Activated T-cell treated with anti-CD3 and anti-CD28 coated beads, Interleukin-2, amount 50 U/mL, for 1 hour (primary cell): ENCODE results near the gene XYLB.

Source experiments
- DNase-seq: peaks from one replicate; pipeline ENCODE4 v3.0.0-alpha.2; 2020

Gene XYLB

DNA sequence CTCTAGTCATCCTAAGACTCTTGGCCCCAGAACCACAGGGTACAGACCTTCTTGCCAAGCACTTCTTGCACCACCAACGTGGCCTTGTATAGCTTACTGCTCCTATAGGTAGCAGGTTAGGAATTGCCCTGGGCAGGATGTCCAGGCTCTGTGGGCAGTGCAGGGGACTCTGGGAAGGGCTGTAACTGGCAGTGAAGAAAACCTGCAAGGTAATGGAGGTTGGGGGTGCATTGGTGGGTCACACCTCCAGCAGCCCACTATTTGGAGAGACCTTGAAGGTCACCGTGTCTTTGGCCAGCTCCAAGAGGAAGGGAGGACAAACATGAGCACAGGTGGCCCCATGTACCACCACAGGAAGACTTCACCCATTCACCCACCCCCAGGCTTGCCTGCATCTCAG lies 21.3 kb upstream of the XYLB start:
- no peak for DNase-seq

DNA sequence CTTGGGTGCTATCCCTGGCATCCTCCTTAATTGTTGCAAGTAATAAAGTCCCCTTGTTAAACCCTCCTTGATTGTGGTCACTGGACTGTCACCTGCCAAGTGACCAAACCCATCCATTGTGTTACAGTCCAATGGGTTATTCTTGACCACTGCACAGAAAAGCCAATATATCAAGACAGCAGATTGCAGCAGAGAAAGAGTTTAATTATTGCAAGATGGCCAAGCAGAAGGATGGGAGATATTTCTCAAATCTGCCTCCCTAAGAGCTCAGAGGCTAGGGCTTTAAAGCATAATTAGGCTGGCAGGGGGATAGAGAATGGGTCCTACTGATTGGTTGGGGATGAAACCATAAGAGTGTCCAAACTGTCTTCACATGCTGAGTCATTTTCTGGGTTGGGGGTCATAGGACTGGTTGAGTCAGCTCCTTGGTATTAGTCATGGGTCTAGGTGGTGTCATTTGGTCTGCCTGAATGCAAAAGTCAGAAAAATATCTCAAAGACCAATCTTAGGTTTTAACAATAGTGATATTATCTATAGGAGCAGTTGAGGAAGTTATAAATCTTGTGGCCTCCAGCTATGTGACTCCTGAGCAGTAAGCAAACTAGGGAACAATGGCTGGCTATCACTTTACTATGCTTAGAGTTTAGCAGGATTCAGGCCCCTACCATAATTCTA lies 19.1 kb upstream of the XYLB start:
- no peak for DNase-seq

DNA sequence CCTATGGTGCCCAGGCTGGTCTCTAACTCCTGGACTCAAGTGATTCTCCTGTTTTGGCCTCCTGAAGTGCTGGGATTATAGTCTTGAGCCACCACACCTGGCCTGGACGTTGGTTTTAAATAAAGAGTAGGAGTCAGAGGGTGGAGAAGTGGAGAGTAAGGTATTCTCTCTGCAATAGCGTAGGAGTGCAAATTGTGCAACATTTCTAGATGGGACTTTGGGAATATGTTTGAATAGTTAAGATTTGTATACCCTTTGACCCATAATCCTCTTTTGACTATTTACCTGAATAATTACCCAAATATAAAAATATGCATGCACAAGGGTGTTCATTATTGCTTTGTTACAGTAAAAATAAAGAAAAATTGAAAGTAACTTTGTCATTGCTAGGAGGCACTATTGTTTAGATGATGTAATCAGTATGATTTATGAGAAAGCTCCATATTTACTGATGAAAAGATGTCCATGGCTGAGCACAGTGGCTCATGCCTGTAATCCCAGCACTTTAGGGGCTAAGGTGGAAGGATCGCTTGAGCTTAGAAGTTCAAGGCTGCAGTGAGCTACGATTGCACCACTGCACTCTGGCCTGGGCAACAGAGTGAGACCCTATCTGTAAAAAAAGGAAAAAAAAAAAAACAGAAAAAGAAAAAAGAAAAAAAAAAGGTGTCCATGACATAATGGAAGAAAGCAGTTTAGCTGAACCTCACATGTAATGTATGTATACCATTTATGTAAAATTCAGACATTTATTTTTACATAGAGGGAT lies 15.1 kb upstream of the XYLB start:
- no peak for DNase-seq

DNA sequence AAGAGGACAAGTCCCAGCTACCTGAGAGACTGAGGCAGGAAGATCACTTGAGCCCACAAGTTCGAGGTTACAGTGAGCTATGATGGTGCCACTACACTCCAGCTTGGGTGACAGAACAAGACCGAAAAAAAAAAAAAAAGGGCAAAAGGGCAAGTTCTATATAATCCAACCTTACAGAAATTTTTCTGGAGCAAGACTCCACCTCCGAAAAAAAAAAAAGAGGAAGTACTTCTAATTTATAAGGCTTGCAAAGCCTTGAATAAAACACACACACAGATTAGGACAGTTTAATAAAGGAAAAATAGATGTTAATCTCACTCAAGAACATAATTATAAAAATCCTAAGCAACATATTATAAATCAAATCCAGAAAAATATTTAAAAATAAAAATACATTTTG lies 14.4 kb upstream of the XYLB start:
- DNase-seq: no peak

DNA sequence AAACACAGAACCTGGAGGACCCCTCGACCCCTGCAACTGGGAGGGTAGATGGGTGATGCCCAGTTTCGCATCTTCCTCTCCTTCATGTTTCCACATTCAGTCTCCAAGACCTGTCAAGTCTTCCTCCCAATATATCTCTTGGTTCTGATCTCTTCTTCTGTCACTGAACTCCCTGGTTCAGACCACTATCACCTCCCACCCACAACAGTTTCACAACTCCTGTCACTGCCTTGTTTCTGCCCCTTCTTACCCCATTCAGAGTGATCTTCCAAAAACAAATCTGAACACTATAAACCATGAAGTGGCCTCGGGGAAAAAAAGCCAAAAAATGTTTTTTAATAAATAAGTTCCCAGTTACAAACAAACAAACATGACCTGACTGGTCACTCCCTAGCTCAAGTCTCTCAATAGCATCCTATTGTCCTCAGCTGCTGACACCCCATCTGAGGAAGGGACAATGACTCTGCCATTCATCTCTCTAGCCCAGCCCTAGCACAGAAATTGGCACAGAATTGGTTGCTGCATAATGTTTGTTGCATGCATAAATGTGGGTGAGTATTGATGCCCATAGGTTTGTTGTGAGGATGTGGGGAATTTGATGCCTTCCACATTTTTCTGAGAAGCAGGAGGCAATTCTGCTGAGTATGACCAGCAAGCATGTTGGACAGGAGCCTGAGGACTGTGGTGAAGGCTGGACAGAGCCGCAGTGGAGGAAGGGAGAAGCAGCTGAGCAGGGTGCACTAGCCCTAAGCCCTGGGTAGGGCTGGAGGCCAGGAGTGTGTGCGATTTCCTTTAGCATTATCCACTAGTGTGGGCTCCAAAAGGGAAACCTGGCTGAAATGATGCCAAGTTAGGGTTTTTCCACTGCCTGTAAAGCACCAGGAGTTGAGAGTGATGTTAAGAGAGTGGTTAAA lies 12.2 kb upstream of the XYLB start:
- DNase-seq: no peak

DNA sequence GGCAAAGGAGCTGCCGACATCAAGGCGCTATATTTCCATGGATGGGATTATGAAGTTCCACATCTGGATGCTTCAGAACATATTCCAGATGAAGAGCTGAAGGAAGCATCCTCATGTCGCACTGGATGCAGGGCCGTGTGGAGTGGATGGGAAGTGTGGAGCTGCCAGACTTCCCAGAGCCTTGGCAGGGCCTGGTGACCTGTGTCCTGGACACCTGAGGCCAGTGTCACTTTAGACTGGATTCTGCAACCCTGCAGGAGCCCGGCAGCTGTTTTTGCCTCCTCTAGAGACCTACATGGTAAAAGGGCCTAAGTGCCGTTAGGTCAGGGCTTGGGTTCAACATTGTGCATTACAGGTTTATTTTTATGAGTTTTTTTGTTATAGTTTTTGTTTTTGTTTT lies 11.3 kb upstream of the XYLB start:
- DNase-seq: no peak

DNA sequence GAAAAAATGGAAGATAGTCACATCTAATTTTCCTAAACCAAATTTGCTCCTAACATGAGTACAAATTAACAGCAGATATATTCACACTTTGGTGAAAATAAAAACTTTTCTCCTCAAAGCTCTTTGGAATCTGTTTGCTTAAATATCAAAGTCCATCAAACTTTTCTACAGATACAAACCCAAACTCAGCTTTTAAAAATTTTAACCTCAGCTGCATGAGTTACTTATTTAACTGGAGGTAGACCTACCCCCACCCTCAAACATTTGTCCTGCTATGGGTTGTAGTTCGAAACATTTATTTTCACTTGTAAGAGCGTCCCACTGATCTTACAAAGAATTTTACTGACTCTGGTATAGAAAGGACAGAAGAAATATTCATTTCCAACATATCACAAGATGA lies 8.9 kb upstream of the XYLB start:
- DNase-seq: no peak

DNA sequence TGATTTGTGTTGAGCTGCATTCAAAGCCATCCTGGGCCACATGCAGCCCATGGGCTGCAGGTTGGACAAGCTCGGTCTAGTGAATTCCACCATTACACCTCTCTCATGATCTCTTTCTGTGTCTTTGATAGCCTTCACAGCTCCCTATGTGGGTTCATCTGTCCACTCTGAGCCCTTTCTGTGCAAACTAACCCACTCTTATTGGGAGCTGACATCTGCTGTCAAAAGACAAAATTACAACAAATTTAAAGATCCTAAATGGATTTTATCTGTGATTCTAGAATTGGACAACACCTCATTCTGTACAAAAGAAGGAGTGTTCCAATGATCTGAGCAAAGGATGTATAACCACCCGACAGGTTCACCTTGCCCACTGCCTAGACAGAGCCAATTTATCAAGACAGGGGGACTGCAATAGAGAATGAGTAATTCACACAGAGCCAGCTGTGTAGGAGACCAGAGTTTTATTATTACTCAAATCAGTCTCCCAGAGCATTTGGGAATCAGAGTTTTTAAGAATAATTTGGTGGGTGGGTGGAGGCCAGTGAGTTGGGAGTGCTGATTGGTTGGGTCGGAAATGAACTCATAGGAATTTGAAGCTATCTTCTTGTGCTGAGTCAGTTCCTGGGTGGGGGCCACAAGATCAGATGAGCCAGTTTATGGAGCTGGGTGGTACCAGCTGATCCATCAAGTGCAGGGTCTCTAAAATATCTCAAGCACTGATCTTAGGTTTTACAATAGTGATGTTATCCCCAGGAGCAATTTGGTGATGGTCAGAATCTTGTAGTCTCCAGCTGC lies 2.6 kb upstream of the XYLB start:
- DNase-seq: no peak

DNA sequence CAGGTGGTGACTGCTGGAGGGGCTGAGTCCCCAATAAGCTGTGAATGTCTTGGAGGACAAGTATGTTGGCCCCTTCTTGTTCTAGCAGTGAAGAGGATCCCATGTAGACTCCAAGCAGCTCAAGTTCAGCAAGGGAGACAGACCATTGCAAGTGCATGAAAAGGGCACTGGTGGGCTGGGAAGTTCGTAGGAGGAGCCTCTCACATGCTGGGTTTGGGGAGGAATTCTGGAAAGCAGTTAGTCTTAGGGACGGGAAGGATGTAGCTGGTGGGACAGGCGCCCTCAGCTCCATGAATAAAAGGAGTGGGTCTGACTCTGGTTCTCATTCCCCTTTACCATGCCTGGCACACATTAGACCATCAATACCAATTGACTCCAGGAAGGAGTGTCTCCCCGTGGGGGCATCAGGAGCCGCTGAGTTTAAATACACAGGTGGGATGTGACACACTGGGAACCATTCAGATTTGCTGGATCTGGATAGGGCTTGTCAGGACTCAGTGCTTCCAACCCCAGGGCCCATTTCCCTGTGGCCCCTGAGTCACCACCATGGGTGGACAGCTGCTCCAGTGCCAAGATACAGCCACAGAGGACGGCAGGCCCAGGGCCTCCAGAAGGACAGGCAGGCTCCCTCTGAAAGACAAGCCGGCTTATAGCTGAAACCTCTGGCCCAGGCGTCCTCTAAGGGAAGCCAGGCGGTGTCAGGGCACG lies 552 bp upstream of the XYLB start:
- no peak for DNase-seq

DNA sequence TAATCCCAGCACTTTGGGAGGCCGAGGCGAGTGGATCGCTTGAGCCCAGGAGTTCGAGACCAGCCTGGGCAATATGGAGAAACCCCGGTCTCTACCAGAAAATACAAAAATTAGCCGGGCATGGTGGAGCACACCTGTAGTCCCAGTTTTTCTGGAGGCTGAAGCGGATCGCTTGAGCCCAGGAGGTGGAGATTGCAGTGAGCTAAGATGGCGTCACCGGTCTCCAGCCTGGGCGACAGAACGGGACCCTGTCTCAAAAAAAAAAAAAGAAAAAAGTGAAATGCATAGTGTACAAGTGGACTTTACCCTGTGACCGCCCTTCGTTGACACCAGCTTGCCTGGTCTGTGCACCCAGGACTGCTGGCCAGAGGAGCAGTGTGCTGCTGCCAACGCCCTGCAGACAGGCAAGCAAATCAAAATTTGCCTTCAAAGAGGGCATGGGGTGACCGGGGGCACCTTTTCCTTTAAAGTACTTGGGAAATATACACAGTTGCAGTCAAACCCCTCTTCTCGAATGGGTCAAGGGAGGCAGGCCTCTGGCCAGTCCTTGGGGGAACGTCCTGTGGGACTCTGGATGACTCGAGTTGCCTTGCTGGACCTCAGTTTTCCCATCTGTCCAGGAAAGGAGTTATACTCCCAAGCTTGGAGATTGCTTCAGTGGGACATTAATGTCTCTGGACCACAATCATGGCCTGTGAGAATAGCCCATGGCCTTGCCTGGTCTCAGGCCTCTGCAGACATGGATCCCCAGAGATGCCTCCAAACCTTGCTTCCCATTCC lies 1.0 kb downstream of the XYLB start:
- no peak for DNase-seq

DNA sequence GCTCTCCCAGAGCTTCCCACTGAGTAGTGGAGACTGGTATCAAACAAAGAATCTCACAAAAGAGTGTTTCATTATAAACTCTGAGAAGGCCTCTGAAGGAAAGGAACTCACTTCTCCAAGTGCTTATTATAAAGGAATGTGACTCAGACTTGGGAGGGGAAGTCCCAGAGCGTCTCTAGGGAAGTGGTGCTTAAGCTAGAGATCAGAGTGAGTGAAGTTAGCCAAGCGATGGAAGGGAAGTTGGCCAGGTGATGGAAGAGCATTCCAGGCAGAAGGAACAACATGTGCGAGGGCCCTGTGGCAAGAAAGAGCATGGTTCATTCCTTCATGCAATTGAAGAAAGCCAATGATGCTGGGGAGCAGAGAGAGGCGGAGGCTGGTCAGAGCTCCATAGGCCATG lies 2.3 kb downstream of the XYLB start:
- no peak for DNase-seq

DNA sequence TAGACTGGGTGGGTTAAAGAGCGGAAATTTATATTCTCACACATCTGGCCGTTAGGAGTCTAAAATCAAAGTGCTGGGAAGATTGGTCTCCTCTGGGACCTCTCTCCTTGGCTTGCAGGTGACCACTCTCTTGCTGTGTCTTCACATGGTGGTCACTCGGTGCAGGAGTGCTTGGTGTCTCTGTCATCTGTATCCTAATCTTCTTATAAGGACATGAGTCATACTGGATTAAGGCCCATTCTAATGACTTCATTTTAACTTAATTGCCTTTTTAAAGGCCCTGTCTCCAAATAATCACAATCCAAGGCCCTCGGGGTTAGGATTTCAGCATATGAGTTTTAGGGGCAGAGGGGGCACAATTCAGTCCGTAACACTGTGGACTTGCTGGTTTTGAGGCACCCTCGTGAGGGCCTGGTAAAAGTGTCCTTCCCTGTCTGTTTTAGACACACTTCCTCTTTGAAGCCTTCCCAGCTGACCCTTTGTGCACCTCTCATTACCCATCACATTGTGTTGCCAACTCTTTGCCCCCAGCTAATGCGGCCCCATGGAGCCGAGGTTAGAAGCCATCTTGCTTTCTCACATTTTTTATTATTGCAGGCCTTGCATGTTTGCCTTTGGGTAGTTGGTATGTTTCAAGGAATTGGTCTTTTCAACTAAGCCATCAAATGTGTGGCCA lies 3.2 kb downstream of the XYLB start:
- no peak for DNase-seq

DNA sequence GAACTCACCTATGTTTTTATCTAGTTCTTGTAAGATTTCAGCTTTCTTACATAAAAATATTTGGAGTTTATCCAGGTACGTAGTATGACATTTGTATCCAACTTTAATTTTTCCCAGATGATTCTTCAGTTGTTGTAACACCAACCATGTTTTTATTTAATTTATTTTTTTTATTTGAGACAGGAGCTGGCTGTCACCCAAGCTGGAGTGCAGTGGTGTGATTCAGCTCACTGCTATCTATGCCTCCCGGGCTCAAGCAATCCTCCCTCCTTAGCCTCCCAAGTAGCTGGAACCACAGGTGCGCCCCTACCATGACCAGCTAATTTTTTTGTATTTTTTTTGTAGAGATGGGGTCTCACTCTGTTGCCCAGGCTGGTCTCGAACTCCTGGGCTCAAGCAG lies 6.6 kb downstream of the XYLB start:
- DNase-seq: no peak

DNA sequence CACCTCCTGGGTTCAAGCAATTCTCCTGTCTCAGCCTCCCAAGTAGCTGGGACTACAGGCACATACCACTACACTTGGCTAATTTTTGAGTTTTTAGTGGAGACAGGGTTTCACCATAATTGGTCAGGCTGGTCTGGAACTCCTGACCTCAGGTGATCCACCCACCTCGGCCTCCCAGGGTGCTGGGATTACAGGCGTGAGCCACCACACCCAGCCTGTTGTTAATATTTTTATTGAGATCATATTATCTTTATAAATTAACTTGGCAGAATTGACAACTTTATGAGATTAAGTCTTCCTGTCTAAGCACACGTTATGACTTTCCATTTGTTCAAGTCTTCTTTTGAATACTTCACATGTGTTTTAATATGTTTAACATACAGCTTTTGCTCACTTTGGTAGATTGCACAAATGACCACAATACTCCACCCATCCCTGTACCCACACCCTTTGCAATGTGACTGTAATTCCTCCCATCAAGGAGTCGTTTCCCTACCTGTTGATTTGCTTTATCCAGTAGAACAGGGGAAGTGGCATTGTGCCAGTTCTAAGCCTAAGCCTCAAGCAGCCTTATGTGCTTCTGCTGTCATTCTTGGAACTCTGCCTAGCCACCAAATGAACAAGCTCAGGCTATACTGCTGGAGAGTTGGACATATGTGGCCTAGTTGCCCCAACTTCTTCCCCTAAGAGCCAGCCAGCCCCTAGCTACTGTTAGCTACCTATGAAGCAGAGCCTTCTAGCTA lies 8.2 kb downstream of the XYLB start:
- DNase-seq: no peak

DNA sequence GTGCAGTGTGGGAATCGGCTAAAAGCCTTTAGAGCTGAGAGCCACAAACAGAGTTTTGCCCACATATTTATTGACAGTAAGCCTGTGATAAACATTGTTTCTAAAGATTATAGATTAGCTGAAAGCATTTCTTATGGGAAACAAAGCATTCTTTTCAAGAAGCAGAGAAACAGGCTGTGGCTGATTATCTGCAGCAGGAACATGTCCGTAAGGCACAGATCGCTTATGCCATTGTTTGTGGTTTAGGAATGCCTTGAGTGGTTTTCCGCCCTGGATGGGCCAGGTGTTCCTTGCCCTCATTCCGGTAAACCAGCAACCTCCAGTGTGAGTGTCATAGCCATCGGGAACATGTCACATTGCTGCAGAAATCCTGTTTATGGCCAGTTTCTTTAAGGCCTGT lies 12.5 kb downstream of the XYLB start:
- DNase-seq: no peak

DNA sequence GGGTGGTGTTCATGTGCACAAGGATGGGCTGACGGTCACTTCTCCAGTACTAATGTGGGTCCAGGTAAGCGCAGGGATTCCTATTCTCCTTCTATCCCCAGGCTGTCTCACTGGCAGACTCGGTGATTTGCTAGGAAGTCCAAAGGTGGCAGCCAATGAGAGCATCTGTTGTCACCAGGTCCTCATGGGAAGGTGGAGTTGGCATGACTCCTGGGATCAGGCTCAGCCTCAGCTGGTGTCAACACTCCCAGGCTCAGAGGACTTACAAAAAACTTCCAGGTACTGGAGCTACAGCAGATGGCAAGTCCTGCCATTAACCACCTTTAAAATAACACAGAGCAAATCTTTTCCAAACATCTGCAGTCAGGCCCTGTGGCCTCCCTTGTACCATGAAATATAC lies 13.8 kb downstream of the XYLB start:
- DNase-seq: no peak

DNA sequence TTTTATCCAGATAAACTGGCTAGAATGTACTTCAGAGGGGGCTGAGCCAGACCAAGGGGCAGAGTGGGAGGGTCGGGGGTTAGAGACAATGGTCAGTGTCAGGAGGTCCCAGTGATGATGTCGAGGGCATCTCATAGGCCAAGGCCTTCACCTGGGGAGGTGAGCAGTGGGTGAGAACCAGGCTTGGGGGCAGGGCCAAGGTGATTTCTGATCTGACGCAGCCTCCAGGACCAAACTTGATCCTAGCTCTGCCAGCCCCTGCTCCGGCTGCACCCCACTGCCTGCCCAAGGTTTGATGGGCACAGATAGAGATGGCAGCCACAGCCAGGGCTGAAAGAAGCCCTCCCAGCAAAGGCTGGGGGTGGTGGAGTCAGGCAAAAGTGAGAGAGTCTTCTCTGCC lies 14.9 kb downstream of the XYLB start:
- DNase-seq: no peak

DNA sequence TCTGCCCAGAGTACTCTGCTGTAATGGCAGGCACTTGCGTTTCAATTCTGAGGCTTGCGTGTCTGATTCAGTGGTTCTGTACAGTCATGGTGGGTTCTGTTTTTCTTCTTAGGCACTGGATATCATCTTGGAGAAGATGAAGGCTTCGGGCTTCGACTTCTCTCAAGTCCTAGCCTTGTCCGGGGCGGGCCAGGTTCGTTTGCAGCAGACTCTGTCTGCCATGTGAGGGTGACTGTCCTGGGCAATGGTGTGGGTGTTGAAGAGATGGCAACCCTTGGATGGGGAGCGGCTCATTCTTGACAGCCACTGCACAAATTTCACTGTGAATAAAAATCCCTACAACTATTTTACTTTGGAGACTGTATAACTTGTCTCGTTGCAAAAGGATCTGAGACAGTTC lies 16.2 kb downstream of the XYLB start:
- DNase-seq: no peak

DNA sequence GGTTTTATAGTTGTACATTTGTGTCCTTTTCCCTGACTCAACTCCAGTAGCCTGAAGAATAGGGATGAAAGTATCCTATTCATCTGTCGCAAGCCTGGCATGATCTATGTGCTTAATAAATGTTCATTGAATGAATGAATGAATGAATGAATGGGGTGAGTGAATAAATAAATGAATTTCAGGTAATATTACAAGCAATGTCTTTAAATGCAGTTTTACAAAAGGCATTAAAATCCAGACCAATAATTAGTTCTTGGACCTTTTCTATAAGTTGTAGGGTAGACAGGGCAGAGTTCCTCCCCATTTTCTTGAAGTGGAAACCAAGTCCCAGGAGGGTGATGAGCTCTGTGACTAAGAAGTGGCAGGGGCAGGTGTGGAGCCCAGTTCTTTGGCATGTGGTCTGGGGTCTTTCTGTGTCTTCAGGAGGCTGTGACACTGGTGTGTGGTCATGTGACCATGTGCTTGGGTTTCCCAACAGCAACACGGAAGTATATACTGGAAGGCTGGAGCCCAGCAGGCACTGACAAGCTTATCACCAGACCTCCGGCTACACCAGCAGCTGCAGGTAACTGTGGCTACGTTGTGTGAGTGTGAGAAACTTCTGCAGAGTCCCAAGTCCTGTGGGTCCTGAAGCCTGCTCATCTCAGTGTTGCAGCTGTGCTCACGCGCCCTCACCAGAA lies 18.3 kb downstream of the XYLB start:
- no peak for DNase-seq
